SU-DHL-6 (cell line): ENCODE measurements around the gene SUGCT.
"Not testable (repeated sequence)": the region's sequence is repeated elsewhere in the genome, so short reads cannot be mapped to it uniquely, and the experiment has no call there.

Experiments used
- H2AFZ ChIP-seq: fragments of 200-600 bp; sonication (generic); 2 replicates; pipeline ENCODE4 v1.6.1; 2014; ENCODE audit warnings: low read depth, mild to moderate bottlenecking, moderate library complexity, mixed read lengths, antibody characterized with exemption, low read length; ENCODE audit not compliant: severe bottlenecking
- H3F3A ChIP-seq: fragments of 200-600 bp; shearing (Covaris generic); 2 replicates; pipeline ENCODE4 v1.6.0; 2016; ENCODE audit warnings: antibody characterized with exemption, mild to moderate bottlenecking; ENCODE audit not compliant: insufficient read depth
- H3K27ac ChIP-seq: fragments of 200-600 bp; sonication (generic); 2 replicates; pipeline ENCODE4 v1.5.1; 2016; ENCODE audit warnings: low read depth, mild to moderate bottlenecking, low read length, moderate library complexity, mixed read lengths
- H3K27me3 ChIP-seq: fragments of 200-600 bp; sonication (generic), shearing (Covaris generic); 2 replicates; pipeline ENCODE4 v1.6.0; 2014; ENCODE audit warnings: mild to moderate bottlenecking, low read length
- H3K36me3 ChIP-seq: fragments of 200-600 bp; sonication (generic); 2 replicates; pipeline ENCODE4 v1.6.1; 2014; ENCODE audit warnings: mild to moderate bottlenecking, low read length, mixed read lengths
- H3K4me2 ChIP-seq: fragments of 300-600, 200-600 bp; shearing (Covaris generic), sonication (generic); 2 replicates; pipeline ENCODE4 v1.6.0; 2014; ENCODE audit warnings: low read length, low read depth, mild to moderate bottlenecking; ENCODE audit not compliant: poor library complexity, severe bottlenecking
- H3K4me3 ChIP-seq: fragments of 200-600 bp; sonication (generic); 2 replicates; pipeline ENCODE4 v1.5.1; 2014; ENCODE audit warnings: antibody characterized with exemption, low read length, mild to moderate bottlenecking, mixed read lengths; ENCODE audit not compliant: insufficient read depth, poor library complexity, severe bottlenecking
- H3K79me2 ChIP-seq: fragments of 200-600 bp; sonication (generic); 2 replicates; pipeline ENCODE4 v1.6.1; 2014; ENCODE audit warnings: mild to moderate bottlenecking, low read length, moderate library complexity; ENCODE audit not compliant: insufficient read depth
- H3K9ac ChIP-seq: fragments of 200-600 bp; sonication (generic); 2 replicates; pipeline ENCODE4 v1.7.0; 2014; ENCODE audit warnings: mild to moderate bottlenecking, low read length
- H3K9me2 ChIP-seq: fragments of 200-600 bp; sonication (generic); replicated peaks from 2 replicates; pipeline ENCODE4 v1.6.1; 2014; ENCODE audit warnings: low read length; ENCODE audit not compliant: insufficient read depth
- H3K9me3 ChIP-seq: fragments of 200-600 bp; sonication (generic); 2 replicates; pipeline ENCODE4 v1.6.1; 2014; ENCODE audit warnings: low read length, mixed read lengths; ENCODE audit not compliant: insufficient read depth
- H4K20me1 ChIP-seq: fragments of 200-600 bp; sonication (generic); 2 replicates; pipeline ENCODE4 v1.6.1; 2014; ENCODE audit warnings: low read depth, mild to moderate bottlenecking, antibody characterized with exemption, low read length, moderate library complexity, mixed read lengths
- CTCF ChIP-seq: fragments of 200-600 bp; sonication (generic); IDR thresholded peaks from one replicate; pipeline ENCODE4 v1.5.1; 2017; ENCODE audit warnings: antibody characterized with exemption, mild to moderate bottlenecking, low read length, moderate library complexity; ENCODE audit not compliant: insufficient read depth, poor library complexity, severe bottlenecking
- EZH2phosphoT487 ChIP-seq: fragments of 200-600 bp; sonication (generic), shearing (Covaris generic); conservative IDR thresholded peaks from 2 replicates; pipeline ENCODE4 v1.6.1; 2018; ENCODE audit warnings: mild to moderate bottlenecking, antibody characterized with exemption, low read length, moderate library complexity, mixed read lengths

Gene SUGCT

GRCh38 chr7:40647719-40648118, 512.9 kb downstream of the SUGCT start:
- TF ChIP-seq EZH2phosphoT487 (no peak), CTCF (no peak)
- H3K9me3 ChIP-seq, result no peaks in the 10 kb centered on the region
- no peak overlapping the region for H3K9ac ChIP-seq
- no peak overlapping the region for H2AFZ ChIP-seq
- H3K27me3 ChIP-seq, result no peaks in the 10 kb centered on the region
- H3K4me3 ChIP-seq, result no peak overlapping the region
- no peaks in the 10 kb centered on the region for H3K79me2 ChIP-seq
- no peaks in the 10 kb centered on the region for H3F3A ChIP-seq
- H4K20me1 ChIP-seq, result no peaks in the 10 kb centered on the region
- no peak overlapping the region for H3K4me2 ChIP-seq
- H3K27ac ChIP-seq, result no peak overlapping the region
- no peaks in the 10 kb centered on the region for H3K36me3 ChIP-seq
- no peaks in the 10 kb centered on the region for H3K9me2 ChIP-seq

- Histone ChIP-seq H3K9me3 (no peaks in the 10 kb centered on the region), H3K27me3 (no peaks in the 10 kb centered on the region), H2AFZ (no peak overlapping the region), H3K4me2 (no peak overlapping the region), H4K20me1 (no peaks in the 10 kb centered on the region), H3K36me3 (no peaks in the 10 kb centered on the region), H3K27ac (no peak overlapping the region), H3K9me2 (no peaks in the 10 kb centered on the region), H3F3A (no peaks in the 10 kb centered on the region), H3K79me2 (no peaks in the 10 kb centered on the region), H3K9ac (no peak overlapping the region), H3K4me3 (no peak overlapping the region)
- TF ChIP-seq CTCF, result no peak
- no peak for TF ChIP-seq EZH2phosphoT487
These were observed 514.4 kb downstream of the SUGCT start for GRCh38 chr7:40649247-40649646.

GRCh38 chr7:40650903-40651302, 516.1 kb downstream of the SUGCT start:
- H3K9me3 ChIP-seq, H3F3A ChIP-seq, H2AFZ ChIP-seq, H3K27ac ChIP-seq, H4K20me1 ChIP-seq, H3K9me2 ChIP-seq, H3K4me2 ChIP-seq, H3K79me2 ChIP-seq, H3K36me3 ChIP-seq, H3K4me3 ChIP-seq, H3K27me3 ChIP-seq, H3K9ac ChIP-seq: not testable (repeated sequence)

GRCh38 chr7:40654171-40654570, 519.4 kb downstream of the SUGCT start:
- TF ChIP-seq EZH2phosphoT487 (no peak), CTCF (no peak)
- Histone ChIP-seq H3K4me3 (no peak overlapping the region), H3F3A (no peaks in the 10 kb centered on the region), H3K36me3 (no peaks in the 10 kb centered on the region), H3K27me3 (no peaks in the 10 kb centered on the region), H4K20me1 (no peaks in the 10 kb centered on the region), H3K9ac (no peak overlapping the region), H3K9me2 (no peaks in the 10 kb centered on the region), H3K79me2 (no peaks in the 10 kb centered on the region), H3K9me3 (no peaks in the 10 kb centered on the region), H2AFZ (no peak overlapping the region), H3K4me2 (no peak overlapping the region), H3K27ac (no peak overlapping the region)
